22Rv1 (cell line): ENCODE data around the gene RALGPS1.

ENCODE experiments used
- ZFX ChIP-seq: fragments of 450-650 bp; IDR thresholded peaks from 2 replicates; pipeline ENCODE4 v1.6.1; 2017; ENCODE audit warnings: antibody characterized with exemption, borderline replicate concordance
- TF ChIP-seq, protein P1 (sequence below): fragments of 450-650 bp; IDR thresholded peaks from 2 replicates; pipeline ENCODE4 v1.5.1; 2017; ENCODE audit warnings: mild to moderate bottlenecking

DNA sequence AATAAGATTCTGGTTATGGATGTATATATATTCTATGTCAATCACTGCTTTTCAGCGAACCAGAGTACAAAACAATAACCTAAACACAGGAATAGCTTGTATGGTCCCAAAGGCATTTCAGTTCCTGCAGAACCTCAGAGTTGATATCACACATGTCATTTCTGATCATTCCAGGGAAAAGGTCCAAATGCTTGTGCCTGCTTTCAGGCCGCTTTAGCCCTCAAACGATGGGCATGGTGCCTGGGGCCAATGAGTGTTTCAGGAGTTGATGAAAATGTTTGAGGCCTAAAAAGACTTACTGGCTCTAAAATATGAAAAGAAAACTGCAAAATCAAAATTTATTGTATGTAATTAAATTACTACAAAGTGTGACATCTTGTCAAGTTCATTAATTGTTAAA lies 185.1 kb downstream of the RALGPS1 start:
- TF ChIP-seq, protein P1, sequence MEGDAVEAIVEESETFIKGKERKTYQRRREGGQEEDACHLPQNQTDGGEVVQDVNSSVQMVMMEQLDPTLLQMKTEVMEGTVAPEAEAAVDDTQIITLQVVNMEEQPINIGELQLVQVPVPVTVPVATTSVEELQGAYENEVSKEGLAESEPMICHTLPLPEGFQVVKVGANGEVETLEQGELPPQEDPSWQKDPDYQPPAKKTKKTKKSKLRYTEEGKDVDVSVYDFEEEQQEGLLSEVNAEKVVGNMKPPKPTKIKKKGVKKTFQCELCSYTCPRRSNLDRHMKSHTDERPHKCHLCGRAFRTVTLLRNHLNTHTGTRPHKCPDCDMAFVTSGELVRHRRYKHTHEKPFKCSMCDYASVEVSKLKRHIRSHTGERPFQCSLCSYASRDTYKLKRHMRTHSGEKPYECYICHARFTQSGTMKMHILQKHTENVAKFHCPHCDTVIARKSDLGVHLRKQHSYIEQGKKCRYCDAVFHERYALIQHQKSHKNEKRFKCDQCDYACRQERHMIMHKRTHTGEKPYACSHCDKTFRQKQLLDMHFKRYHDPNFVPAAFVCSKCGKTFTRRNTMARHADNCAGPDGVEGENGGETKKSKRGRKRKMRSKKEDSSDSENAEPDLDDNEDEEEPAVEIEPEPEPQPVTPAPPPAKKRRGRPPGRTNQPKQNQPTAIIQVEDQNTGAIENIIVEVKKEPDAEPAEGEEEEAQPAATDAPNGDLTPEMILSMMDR: no peak
- no peak for TF ChIP-seq ZFX
